Psoas muscle (tissue), 8 donors: ENCODE data around the gene GCNT2. TPM values are rescaled to one million over a fixed set of nuclear protein-coding genes. Genes with fewer than 3 reads are reported as not detected.

ENCODE experiments used
- ATAC-seq, 4 donors: fragments of 200-7000 bp; cut with Tn5 transposase; one replicate each; pipeline ENCODE4 v1.9.1; 2020; ENCODE audit warnings: moderate library complexity in 3 of 4, mild to moderate bottlenecking in 2 of 4
- DNase-seq, 2 donors: peaks; one replicate each; pipeline ENCODE4 v3.0.0-alpha.2; 2020
- H3K27ac ChIP-seq: fragments of 200-600 bp; one replicate; pipeline ENCODE4 v1.8.0; 2022
- H3K27me3 ChIP-seq, 3 donors: fragments of 200-600 bp in 1 of 3; one replicate each; pipeline versions ENCODE4 v1.6.1 to v1.8.0; 2013 to 2022; ENCODE audit warnings: low read length in 2 of 3, mild to moderate bottlenecking in 2 of 3, moderate library complexity in 1 of 3; ENCODE audit not compliant: insufficient read depth in 3 of 3
- H3K36me3 ChIP-seq, 2 donors: fragments of 200-600 bp in 1 of 2; one replicate each; pipeline versions ENCODE4 v1.6.1 to v1.8.0; 2013 to 2022; ENCODE audit warnings: low read depth in 1 of 2, mild to moderate bottlenecking in 1 of 2, moderate library complexity in 1 of 2; ENCODE audit not compliant: insufficient read depth in 1 of 2
- H3K4me1 ChIP-seq: fragments of 200-600 bp; one replicate; pipeline ENCODE4 v1.8.0; 2022
- H3K4me3 ChIP-seq: fragments of 200-600 bp; one replicate; pipeline ENCODE4 v1.8.0; 2022; ENCODE audit warnings: mild to moderate bottlenecking
- H3K9me3 ChIP-seq: fragments of 200-600 bp; one replicate; pipeline ENCODE4 v1.8.0; 2022
- CTCF ChIP-seq: fragments of 200-600 bp; IDR thresholded peaks from one replicate; pipeline ENCODE4 v1.8.0; 2022; ENCODE audit warnings: antibody characterized with exemption
- WGBS, 3 donors: extraction: QIAGEN DNeasy Blood & Tissue Kit; methylation state at CpG; one replicate each; pipeline versions ENCODE4 v1.1.6 to v1.1.7; 2013; 5-methylcytosine and 5-hydroxymethylcytosine counted together
- intact Hi-C, 2 donors: fragments of 100-400 bp; cut with DNase I; formaldehyde crosslinking; loops; one replicate each; pipeline versions ENCODE4 v1.11.0 to v1.14.2; 2022
- polyA plus RNA-seq, 3 donors: library from polyadenylated mRNA; stranded (reverse); fragments of 200-250 nt; gene quantifications; one replicate each; pipeline ENCODE4 v1.2.3, GENCODE V29; 2013
- total RNA-seq, 4 donors: library from RNA; stranded (reverse); fragmentation: NEBNext Ultra II Directional in 2 of 4; extraction: Animal tissue kit (Norgen Biotek cat#: 25700) in 2 of 4; gene quantifications; one replicate each; pipeline versions ENCODE4 v1.2.1 to v1.2.4, GENCODE V29; 2021 to 2023
- donor health status: healthy with polysubstance abuse.
- donor health status: DM: no; HTN: no; CAD: no; lungs with moderate emphysema.
- donor health status: Bipolar disorder and iron deficiency.
- donor health status: healthy.
- donor health status: DM: yes; HTN: yes; CAD: no.
- donor health status: DM: no; HTN: no; CAD: no.
- donor health status: DM: no; HTN: no; CAD: no.
- donor health status: DM: yes; HTN: yes; CAD: no.

Gene GCNT2
- total and polyA plus RNA-seq, 7 donors: 0.27 to 23.1 (median 10.1) TPM

GRCh38 chr6:10561611-10562199 lies 40.6 kb downstream of the GCNT2 start:
- no peak for TF ChIP-seq CTCF
- no peak for ATAC-seq

GRCh38 chr6:10564975-10565673 lies 44.0 kb downstream of the GCNT2 start:
- TF ChIP-seq CTCF: no peak
- ATAC-seq (no peak), DNase-seq (no peak)
- intact Hi-C loops: no loop called here
- H3K27me3 ChIP-seq: no peaks in the 10 kb centered on the region
- H3K27ac ChIP-seq: no peak overlapping the region
- 78 to 81% (median 80%) methylated on average over 13 of the region's 13 CpGs for WGBS, 3 donors
- no peaks in the 10 kb centered on the region for H3K36me3 ChIP-seq
- no peaks in the 10 kb centered on the region for H3K9me3 ChIP-seq
- no peaks in the 10 kb centered on the region for H3K4me1 ChIP-seq
- no peak overlapping the region for H3K4me3 ChIP-seq

More at GRCh38 chr6:10561611-10562199, 40.6 kb downstream of the GCNT2 start:
- no peak overlapping the region for H3K4me3 ChIP-seq
- H3K4me1 ChIP-seq: no peaks in the 10 kb centered on the region
- peaks cover 0 to 3% (median 0%) of the 10 kb centered on the region in 3 donors for H3K27me3 ChIP-seq
- DNase-seq: no peak
- no peaks in the 10 kb centered on the region for H3K9me3 ChIP-seq
- intact Hi-C loops: no loop called here
- no peaks in the 10 kb centered on the region for H3K36me3 ChIP-seq
- no peak overlapping the region for H3K27ac ChIP-seq
- WGBS, 3 donors: 33 to 42% (median 40%) methylated on average over 9 of the region's 9 CpGs

GRCh38 chr6:10565913-10566312 lies 44.8 kb downstream of the GCNT2 start:
- intact Hi-C loops: no loop called here
- no peak for DNase-seq
- no peak for ATAC-seq
- no peak for TF ChIP-seq CTCF
- Histone ChIP-seq H3K9me3 (no peaks in the 10 kb centered on the region), H3K4me1 (no peaks in the 10 kb centered on the region), H3K27ac (no peak overlapping the region), H3K36me3 (no peaks in the 10 kb centered on the region), H3K4me3 (no peak overlapping the region), H3K27me3 (no peaks in the 10 kb centered on the region)
- WGBS, 3 donors: 75 to 77% (median 75%) methylated on average over 9 of the region's 9 CpGs

- intact Hi-C loops: no loop called here
- Histone ChIP-seq H3K9me3 (no peaks in the 10 kb centered on the region), H3K36me3 (no peaks in the 10 kb centered on the region), H3K27ac (no peak overlapping the region), H3K27me3 (no peaks in the 10 kb centered on the region), H3K4me1 (no peaks in the 10 kb centered on the region), H3K4me3 (no peak overlapping the region)
- no peak for DNase-seq
- TF ChIP-seq CTCF: no peak
- 78 to 85% (median 79%) methylated on average over 6 of the region's 6 CpGs for WGBS, 3 donors
- no peak for ATAC-seq
Observed at GRCh38 chr6:10567256-10568026, 46.3 kb downstream of the GCNT2 start.
